Lung (tissue), 12 donors: Measurements from ENCODE around the gene PRR20G. TPM values are rescaled to one million over a fixed set of nuclear protein-coding genes. Genes with fewer than 3 reads are reported as not detected.

Experiments used
- ATAC-seq: fragments of 200-7000 bp; cut with Tn5 transposase; one replicate; pipeline ENCODE4 v1.9.1; 2020; ENCODE audit warnings: moderate number of reproducible peaks; ENCODE audit not compliant: insufficient read depth, low FRiP score
- DNase-seq, 3 donors: peaks; one replicate each; pipeline ENCODE4 v3.0.0-alpha.2; 2013 to 2017
- H3K27ac ChIP-seq, 2 donors: one replicate each; pipeline ENCODE4 v1.5.1; 2013; ENCODE audit warnings: mild to moderate bottlenecking in 2 of 2, moderate library complexity in 2 of 2, control low read depth in 1 of 2, inconsistent platforms in 1 of 2, low read depth in 1 of 2, low read length in 1 of 2
- H3K27me3 ChIP-seq, 3 donors: one replicate each; pipeline ENCODE4 v1.5.1; 2013; ENCODE audit warnings: low read length in 2 of 3; ENCODE audit not compliant: control insufficient read depth in 3 of 3, insufficient read depth in 3 of 3
- H3K36me3 ChIP-seq, 4 donors: one replicate each; pipeline ENCODE4 v1.5.1; 2013; ENCODE audit warnings: low read length in 4 of 4, mild to moderate bottlenecking in 1 of 4, moderate library complexity in 1 of 4; ENCODE audit not compliant: control insufficient read depth in 4 of 4, insufficient read depth in 4 of 4
- H3K4me1 ChIP-seq, 5 donors: one replicate each; pipeline ENCODE4 v1.5.1; 2013; ENCODE audit warnings: low read length in 5 of 5, mild to moderate bottlenecking in 2 of 5, moderate library complexity in 1 of 5; ENCODE audit not compliant: control insufficient read depth in 5 of 5, insufficient read depth in 5 of 5
- H3K4me3 ChIP-seq: one replicate; pipeline ENCODE4 v1.5.1; 2013; ENCODE audit warnings: mild to moderate bottlenecking, control low read depth, moderate library complexity
- H3K9ac ChIP-seq, 2 donors: one replicate each; pipeline ENCODE4 v1.5.1; 2013; ENCODE audit warnings: low read length in 2 of 2, control low read depth in 1 of 2; ENCODE audit not compliant: insufficient read depth in 1 of 2
- H3K9me3 ChIP-seq, 4 donors: one replicate each; pipeline ENCODE4 v1.5.1; 2013; ENCODE audit warnings: low read length in 3 of 4, mild to moderate bottlenecking in 1 of 4, moderate library complexity in 1 of 4; ENCODE audit not compliant: control insufficient read depth in 4 of 4, insufficient read depth in 3 of 4
- CTCF ChIP-seq: IDR thresholded peaks from 2 replicates; pipeline ENCODE4 v1.5.1; 2012; ENCODE audit warnings: mild to moderate bottlenecking; ENCODE audit errors: control extremely low read depth, extremely low read depth
- WGBS, 2 donors: extraction: QIAGEN DNeasy Blood & Tissue Kit; methylation state at CpG; one replicate each; pipeline ENCODE4 v1.1.7; 2013; 5-methylcytosine and 5-hydroxymethylcytosine counted together
- polyA plus RNA-seq, 2 donors: library from polyadenylated mRNA; stranded (reverse); fragments of 200-250 nt; gene quantifications; one replicate each; pipeline ENCODE4 v1.2.1, GENCODE V29; 2013
- total RNA-seq, 2 donors: library from RNA; depleted of rRNA in 1 of 2; stranded (reverse); fragments of >200 nt in 1 of 2; gene quantifications; one replicate each; pipeline ENCODE4 v1.2.1, GENCODE V29; 2014 to 2021
- donor health status: control.
- donor health status: control.
- donor health status: Bipolar disorder and iron deficiency.
- donor health status: healthy.
- donor health status: DM: yes; HTN: yes; CAD: no.

PRR20G gene
- total and polyA plus RNA-seq, 4 donors = 0.05 TPM; not detected in 3

GRCh38 chr3:127324913-127325628 is 37.2 kb upstream of the PRR20G start:
- H3K4me1 ChIP-seq = peaks cover 0 to 2% (median 0%) of the 10 kb centered on the region in 5 donors
- H3K27ac ChIP-seq = no peak overlapping the region
- no peak overlapping the region for H3K4me3 ChIP-seq
- no peaks in the 10 kb centered on the region for H3K27me3 ChIP-seq
- ATAC-seq (peak; percentile 50), DNase-seq (no peak)
- 54% methylated on average over 4 of the region's 4 CpGs for WGBS, 2 donors
- TF ChIP-seq CTCF = no peak
- H3K9ac ChIP-seq = no peak overlapping the region
- peaks cover 0 to 13% (median 2%) of the 10 kb centered on the region in 4 donors for H3K9me3 ChIP-seq
- no peaks in the 10 kb centered on the region for H3K36me3 ChIP-seq

GRCh38 chr3:127324076-127324475 is 36.2 kb upstream of the PRR20G start:
- no peaks in the 10 kb centered on the region for H3K27me3 ChIP-seq
- TF ChIP-seq CTCF = no peak
- H3K4me3 ChIP-seq = no peak overlapping the region
- H3K9ac ChIP-seq = no peak overlapping the region
- no peaks in the 10 kb centered on the region for H3K36me3 ChIP-seq
- no peak for DNase-seq
- peaks cover 0 to 2% (median 0%) of the 10 kb centered on the region in 5 donors for H3K4me1 ChIP-seq
- no peak for ATAC-seq
- 69 to 85% methylated on average over 3 of the region's 3 CpGs for WGBS, 2 donors
- no peak overlapping the region for H3K27ac ChIP-seq
- H3K9me3 ChIP-seq = peaks cover 0 to 11% (median 2%) of the 10 kb centered on the region in 4 donors

- ATAC-seq (no peak), DNase-seq (no peak)
- Histone ChIP-seq H3K9ac (no peak overlapping the region), H3K4me3 (no peak overlapping the region), H3K9me3 (peaks cover 0 to 11% (median 2%) of the 10 kb centered on the region in 4 donors), H3K27me3 (no peaks in the 10 kb centered on the region), H3K4me1 (peaks cover 0 to 2% (median 0%) of the 10 kb centered on the region in 5 donors), H3K27ac (no peak overlapping the region), H3K36me3 (no peaks in the 10 kb centered on the region)
- 76 to 85% methylated on average over 5 of the region's 5 CpGs for WGBS, 2 donors
- no peak for TF ChIP-seq CTCF
Observed at GRCh38 chr3:127323581-127323980, 35.7 kb upstream of the PRR20G start.

- H3K27ac ChIP-seq = no peak overlapping the region
- H3K4me3 ChIP-seq = no peak overlapping the region
- ATAC-seq (no peak), DNase-seq (no peak)
- 72 to 81% methylated on average over 4 of the region's 4 CpGs for WGBS, 2 donors
- H3K27me3 ChIP-seq = peaks cover 0 to 3% (median 0%) of the 10 kb centered on the region in 3 donors
- no peak for TF ChIP-seq CTCF
- peaks cover 0 to 7% (median 2%) of the 10 kb centered on the region in 4 donors for H3K9me3 ChIP-seq
- H3K9ac ChIP-seq = no peak overlapping the region
- H3K36me3 ChIP-seq = no peaks in the 10 kb centered on the region
- H3K4me1 ChIP-seq = peaks cover 0 to 2% (median 0%) of the 10 kb centered on the region in 5 donors
Observed at GRCh38 chr3:127321371-127321770, 33.5 kb upstream of the PRR20G start.
